K562 (cell line): ENCODE data around the gene PGAP2. TPM values are rescaled to one million over a fixed set of nuclear protein-coding genes. Genes with fewer than 3 reads are reported as not detected.

Experiments used
- CHCHD3 ChIP-seq: fragments of 250-450 bp; sonication (Bioruptor Pico); IDR thresholded peaks from 2 replicates; pipeline ENCODE4 v2.1.2; 2022; ENCODE audit warnings: mild to moderate bottlenecking
- CSDE1 ChIP-seq, 2 experiments: fragments of 450-650 bp; IDR thresholded peaks; 2 replicates each; pipeline ENCODE4 v1.6.1; 2016; ENCODE audit warnings: mild to moderate bottlenecking in 1 of 2
- ESRRB ChIP-seq: fragments of 250-450 bp; sonication (Bioruptor Pico); IDR thresholded peaks from 2 replicates; pipeline ENCODE4 v1.5.0; 2020; ENCODE audit warnings: mild to moderate bottlenecking, moderate library complexity, borderline replicate concordance
- EWSR1 ChIP-seq: fragments of 450-650 bp; IDR thresholded peaks from 2 replicates; pipeline ENCODE4 v1.6.1; 2018; ENCODE audit warnings: borderline replicate concordance, mild to moderate bottlenecking, low read depth, moderate library complexity; ENCODE audit not compliant: partially characterized antibody
- KDM4B ChIP-seq, 2 experiments: fragments of 450-650 bp in 1 of 2; sonication (generic) in 1 of 2; IDR thresholded peaks; 2 replicates each; pipeline ENCODE4 v1.6.1; 2016 to 2017; ENCODE audit warnings: borderline replicate concordance in 2 of 2, antibody characterized with exemption in 1 of 2, low read depth in 1 of 2, mild to moderate bottlenecking in 1 of 2
- MCM2 ChIP-seq: fragments of 450-650 bp; IDR thresholded peaks from 2 replicates; pipeline ENCODE4 v1.6.1; 2017; ENCODE audit warnings: low read depth, mild to moderate bottlenecking
- MEF2A ChIP-seq: IDR thresholded peaks from 2 replicates; pipeline ENCODE4 v1.6.1; 2011; ENCODE audit warnings: low read depth, mild to moderate bottlenecking, low read length, moderate library complexity; ENCODE audit not compliant: control insufficient read depth
- NCOA1 ChIP-seq: fragments of 450-650 bp; IDR thresholded peaks from 2 replicates; pipeline ENCODE4 v1.6.1; 2016; ENCODE audit warnings: low read depth
- NRF1 ChIP-seq, 2 experiments: fragments of 450-650 bp; IDR thresholded peaks in 1 of 2; conservative IDR thresholded peaks in 1 of 2; 2 replicates each; pipeline ENCODE4 v1.6.1; 2014; ENCODE audit warnings: mild to moderate bottlenecking in 2 of 2
- RBFOX2 ChIP-seq: fragments of 200-400 bp; formaldehyde crosslinking; IDR thresholded peaks from 2 replicates; pipeline ENCODE4 v1.6.1; 2017; ENCODE audit warnings: low read depth, mild to moderate bottlenecking, low read length, moderate library complexity
- RFX7 ChIP-seq: fragments of 250-450 bp; sonication (Bioruptor Pico); IDR thresholded peaks from 2 replicates; pipeline ENCODE4 v1.5.1; 2021; ENCODE audit warnings: mild to moderate bottlenecking
- RREB1 ChIP-seq: fragments of 250-450 bp; sonication (Bioruptor Pico); IDR thresholded peaks from 2 replicates; pipeline ENCODE4 v1.4.0; 2020
- SIN3A ChIP-seq, 2 experiments: fragments of 150-350 bp in 1 of 2; IDR thresholded peaks; 2 replicates each; pipeline ENCODE4 v1.6.1; 2011 to 2016; ENCODE audit warnings: borderline replicate concordance in 2 of 2, low read depth in 2 of 2, low read length in 2 of 2, mild to moderate bottlenecking in 2 of 2, moderate library complexity in 2 of 2; ENCODE audit not compliant: control insufficient read depth in 1 of 2
- STAT5B ChIP-seq: fragments of 250-450 bp; sonication (Bioruptor Pico); IDR thresholded peaks from 2 replicates; pipeline ENCODE4 v1.8.0; 2021; ENCODE audit warnings: mild to moderate bottlenecking, inconsistent platforms
- ZNF436 ChIP-seq: fragments of 250-450, 450-650 bp; sonication (Bioruptor Pico); formaldehyde crosslinking; IDR thresholded peaks from 2 replicates; pipeline ENCODE4 v1.7.0; 2020; ENCODE audit warnings: mild to moderate bottlenecking
- ZNF445 ChIP-seq: fragments of 250-450 bp; sonication (Bioruptor Pico); IDR thresholded peaks from 2 replicates; pipeline ENCODE4 v1.4.0; 2020; ENCODE audit warnings: low read depth, mild to moderate bottlenecking, moderate library complexity
- ZNF507 ChIP-seq: conservative IDR thresholded peaks from 2 replicates; pipeline ENCODE4 v1.6.1; 2017; ENCODE audit warnings: missing genetic modification characterization, missing compliant biosample characterization
- polyA plus RNA-seq, 8 experiments: library from polyadenylated mRNA; depleted of rRNA in 4 of 8; stranded (reverse) in 5 of 8; unstranded in 3 of 8; fragments of >200 nt; fragmentation: Nextera tagmentation in 2 of 8; fragmentation: Illumina TruSeq in 1 of 8; extraction: Ambion mirVana in 2 of 8; extraction: Trizol in 1 of 8; gene quantifications; 2 replicates each; pipeline versions ENCODE4 v1.2.1 to v1.2.3, GENCODE V29; 2011 to 2014; ENCODE audit warnings: inconsistent platforms in 1 of 8, missing spikeins in 1 of 8
- total RNA-seq, 7 experiments: library from RNA; depleted of rRNA in 6 of 7; stranded (reverse); fragments of >200 nt in 6 of 7; fragmentation: Illumina TruSeq in 2 of 7; extraction: Trizol in 2 of 7; gene quantifications; 2 replicates each; pipeline versions ENCODE4 v1.2.1 to v1.2.3, GENCODE V29; 2011 to 2021; ENCODE audit warnings: low replicate concordance in 1 of 7
- TF ChIP-seq, protein P1 (sequence below), 3 experiments: fragments of 200-800 bp in 1 of 3; fragments of 250-450 bp in 1 of 3; fragments of 450-650 bp in 1 of 3; sonication (Bioruptor Pico) in 1 of 3; sonication (Bioruptor generic) in 1 of 3; formaldehyde crosslinking in 1 of 3; IDR thresholded peaks; 2 replicates each; pipeline versions ENCODE4 v1.6.1 to v1.8.0; 2016 to 2022; ENCODE audit warnings: mild to moderate bottlenecking in 2 of 3, missing genetic modification characterization in 2 of 3, missing compliant biosample characterization in 1 of 3, moderate library complexity in 1 of 3

PGAP2 gene
- total and polyA plus RNA-seq, 9 of the 15 experiments (the other 6 are each of a cell fraction or from before 2014, with no cell fraction given): 17.9 to 47.2 (median 33.7) TPM

GRCh38 chr11:3797329-3798090, 10.8 kb upstream of the PGAP2 start, which contains the start of gene NUP98 (continued):
- TF ChIP-seq NRF1 (conservative IDR thresholded peaks at IDR 0.05 in 1 of 2, IDR thresholded peaks at IDR 0.05 in 1 of 2) (peak; percentile 76 to 82), STAT5B (no peak), NCOA1 (peak; percentile 93), CHCHD3 (no peak), MCM2 (no peak), ESRRB (no peak), ZNF445 (CRISPR knock-in tag) (no peak), RFX7 (CRISPR knock-in tag) (no peak), SIN3A (IDR thresholded peaks at IDR 0.05; ENCODE audit: borderline replicate concordance in 2 of 2, control insufficient read depth in 1 of 2, low read depth in 2 of 2, low read length in 2 of 2) (peak; percentile 44 to 80; a peak in 3 of 4 replicates), EWSR1 (no peak), ZNF507 (no peak), RREB1 (CRISPR knock-in tag) (0 out of 2 replicates have a peak, but pooled peaks have one; percentile 26), MEF2A (no peak), RBFOX2 (peak; percentile 99), KDM4B (IDR thresholded peaks at IDR 0.05; ENCODE audit: borderline replicate concordance in 2 of 2, low read depth in 1 of 2) (peak in 1 of 2 experiments; percentile 63; a peak in 1 of 4 replicates), ZNF436 (CRISPR knock-in tag) (no peak), CSDE1 (IDR thresholded peaks at IDR 0.05) (peak in 1 of 2 experiments; percentile 79; a peak in 2 of 4 replicates)
- TF ChIP-seq, protein P1, sequence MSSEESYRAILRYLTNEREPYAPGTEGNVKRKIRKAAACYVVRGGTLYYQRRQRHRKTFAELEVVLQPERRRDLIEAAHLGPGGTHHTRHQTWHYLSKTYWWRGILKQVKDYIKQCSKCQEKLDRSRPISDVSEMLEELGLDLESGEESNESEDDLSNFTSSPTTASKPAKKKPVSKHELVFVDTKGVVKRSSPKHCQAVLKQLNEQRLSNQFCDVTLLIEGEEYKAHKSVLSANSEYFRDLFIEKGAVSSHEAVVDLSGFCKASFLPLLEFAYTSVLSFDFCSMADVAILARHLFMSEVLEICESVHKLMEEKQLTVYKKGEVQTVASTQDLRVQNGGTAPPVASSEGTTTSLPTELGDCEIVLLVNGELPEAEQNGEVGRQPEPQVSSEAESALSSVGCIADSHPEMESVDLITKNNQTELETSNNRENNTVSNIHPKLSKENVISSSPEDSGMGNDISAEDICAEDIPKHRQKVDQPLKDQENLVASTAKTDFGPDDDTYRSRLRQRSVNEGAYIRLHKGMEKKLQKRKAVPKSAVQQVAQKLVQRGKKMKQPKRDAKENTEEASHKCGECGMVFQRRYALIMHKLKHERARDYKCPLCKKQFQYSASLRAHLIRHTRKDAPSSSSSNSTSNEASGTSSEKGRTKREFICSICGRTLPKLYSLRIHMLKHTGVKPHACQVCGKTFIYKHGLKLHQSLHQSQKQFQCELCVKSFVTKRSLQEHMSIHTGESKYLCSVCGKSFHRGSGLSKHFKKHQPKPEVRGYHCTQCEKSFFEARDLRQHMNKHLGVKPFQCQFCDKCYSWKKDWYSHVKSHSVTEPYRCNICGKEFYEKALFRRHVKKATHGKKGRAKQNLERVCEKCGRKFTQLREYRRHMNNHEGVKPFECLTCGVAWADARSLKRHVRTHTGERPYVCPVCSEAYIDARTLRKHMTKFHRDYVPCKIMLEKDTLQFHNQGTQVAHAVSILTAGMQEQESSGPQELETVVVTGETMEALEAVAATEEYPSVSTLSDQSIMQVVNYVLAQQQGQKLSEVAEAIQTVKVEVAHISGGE (CRISPR knock-in tag; IDR thresholded peaks at IDR 0.05): no peak; a peak in 1 of 6 replicates
